ENCODE results near the gene GPC4.

Gene GPC4

DNA sequence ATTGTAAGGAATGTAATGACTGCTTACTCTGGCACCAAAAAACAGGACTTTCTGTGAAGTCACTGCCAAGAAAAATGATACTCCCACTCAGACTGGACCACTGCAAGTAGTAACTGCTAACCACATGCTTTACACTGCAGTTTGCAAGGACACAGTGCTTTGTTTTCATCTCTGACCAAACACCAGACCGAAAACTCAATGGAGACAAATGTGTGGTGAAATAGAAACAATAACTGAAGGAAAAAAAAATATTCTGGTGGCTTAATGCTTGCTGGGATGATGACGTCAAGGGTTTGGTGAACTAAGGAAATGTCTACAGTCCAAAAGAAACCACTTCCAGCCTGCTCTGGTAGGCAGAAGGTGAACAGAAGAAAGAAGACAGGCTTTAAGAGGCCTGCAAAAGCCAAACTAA, 13.2 kb downstream of the GPC4 start:
- TF ChIP-seq ZBTB7A (IDR thresholded peaks at IDR 0.05; ENCODE audit: low read depth), result no peak
- TF ChIP-seq USF1 (IDR thresholded peaks at IDR 0.05), result no peak
- TF ChIP-seq YY1 (IDR thresholded peaks at IDR 0.05; ENCODE audit: low read depth), result no peak
- no peak for TF ChIP-seq EGR1 (IDR thresholded peaks at IDR 0.05)
- no peak for TF ChIP-seq NFIC (IDR thresholded peaks at IDR 0.05)
- no peak for TF ChIP-seq CREB1 (IDR thresholded peaks at IDR 0.05; ENCODE audit: low read depth)
- TF ChIP-seq TAF1 (IDR thresholded peaks at IDR 0.05; ENCODE audit: low read depth), result no peak
- TF ChIP-seq FOXM1 (IDR thresholded peaks at IDR 0.05; ENCODE audit: borderline replicate concordance, low read depth), result no peak
- TF ChIP-seq REST (IDR thresholded peaks at IDR 0.05; ENCODE audit: low read depth), result no peak
- TF ChIP-seq CEBPB (IDR thresholded peaks at IDR 0.05), result no peak
- no peak for TF ChIP-seq EP300 (IDR thresholded peaks at IDR 0.05; ENCODE audit: borderline replicate concordance)
- TF ChIP-seq TEAD4 (IDR thresholded peaks at IDR 0.05), result no peak
- TF ChIP-seq MAX (IDR thresholded peaks at IDR 0.05), result no peak
- TF ChIP-seq TCF12 (IDR thresholded peaks at IDR 0.05; ENCODE audit: low read depth), result no peak
- no peak for TF ChIP-seq RAD21 (IDR thresholded peaks at IDR 0.05; ENCODE audit: low read depth)

DNA sequence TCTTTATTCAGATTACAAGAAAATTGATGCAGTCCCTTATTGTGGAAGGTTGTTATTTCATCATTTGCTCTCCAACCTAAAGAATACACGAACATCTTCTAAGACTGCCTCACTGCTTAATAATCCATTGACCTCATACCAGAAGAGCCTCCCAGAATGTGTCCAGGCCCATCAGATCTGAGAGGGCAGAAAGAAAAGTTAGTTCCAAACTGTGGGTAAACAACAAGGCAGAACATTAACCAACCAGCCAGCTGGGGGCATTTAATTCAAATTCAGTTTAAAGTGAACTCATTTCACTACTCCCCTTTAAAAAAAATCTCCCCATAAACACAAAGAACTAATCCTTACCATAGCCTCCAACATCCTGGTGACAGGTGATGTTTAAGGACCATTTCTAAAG, 13.8 kb downstream of the GPC4 start:
- TF ChIP-seq MAX (IDR thresholded peaks at IDR 0.05) (no peak), CREB1 (IDR thresholded peaks at IDR 0.05; ENCODE audit: low read depth) (no peak), ZBTB7A (IDR thresholded peaks at IDR 0.05; ENCODE audit: low read depth) (no peak), CEBPB (IDR thresholded peaks at IDR 0.05) (no peak), TEAD4 (IDR thresholded peaks at IDR 0.05) (no peak), FOXM1 (IDR thresholded peaks at IDR 0.05; ENCODE audit: borderline replicate concordance, low read depth) (no peak), RAD21 (IDR thresholded peaks at IDR 0.05; ENCODE audit: low read depth) (no peak), TAF1 (IDR thresholded peaks at IDR 0.05; ENCODE audit: low read depth) (no peak), REST (IDR thresholded peaks at IDR 0.05; ENCODE audit: low read depth) (no peak), EP300 (IDR thresholded peaks at IDR 0.05; ENCODE audit: borderline replicate concordance) (no peak), USF1 (IDR thresholded peaks at IDR 0.05) (no peak), NFIC (IDR thresholded peaks at IDR 0.05) (no peak), YY1 (IDR thresholded peaks at IDR 0.05; ENCODE audit: low read depth) (no peak), EGR1 (IDR thresholded peaks at IDR 0.05) (no peak), TCF12 (IDR thresholded peaks at IDR 0.05; ENCODE audit: low read depth) (no peak)

DNA sequence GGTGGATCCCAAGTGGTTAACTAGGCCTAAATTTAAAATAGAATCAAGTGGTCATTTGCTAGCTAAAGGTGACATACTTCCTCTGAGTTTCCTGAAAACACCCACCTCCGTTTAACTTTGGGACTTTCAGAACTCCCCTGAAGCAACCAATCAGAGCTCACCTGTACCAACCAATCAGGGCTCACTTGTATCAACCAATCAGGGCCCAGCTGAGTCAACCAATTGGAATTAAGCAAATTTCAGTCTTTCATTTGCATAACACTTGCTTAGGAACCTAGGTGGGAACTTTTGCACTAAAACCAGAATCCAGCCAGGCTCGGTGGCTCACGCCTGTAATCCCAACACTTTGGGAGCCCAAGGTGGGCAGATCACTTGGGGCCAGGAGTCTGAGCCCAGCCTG, 15.9 kb downstream of the GPC4 start:
- no peak for TF ChIP-seq MAX (IDR thresholded peaks at IDR 0.05)
- TF ChIP-seq TCF12 (IDR thresholded peaks at IDR 0.05; ENCODE audit: low read depth), result no peak
- no peak for TF ChIP-seq EP300 (IDR thresholded peaks at IDR 0.05; ENCODE audit: borderline replicate concordance)
- TF ChIP-seq RAD21 (IDR thresholded peaks at IDR 0.05; ENCODE audit: low read depth), result no peak
- no peak for TF ChIP-seq EGR1 (IDR thresholded peaks at IDR 0.05)

GRCh38 chrX:133394765-133395164, 20.5 kb downstream of the GPC4 start:
- TF ChIP-seq MAX (IDR thresholded peaks at IDR 0.05) (no peak), EGR1 (IDR thresholded peaks at IDR 0.05) (no peak)

DNA sequence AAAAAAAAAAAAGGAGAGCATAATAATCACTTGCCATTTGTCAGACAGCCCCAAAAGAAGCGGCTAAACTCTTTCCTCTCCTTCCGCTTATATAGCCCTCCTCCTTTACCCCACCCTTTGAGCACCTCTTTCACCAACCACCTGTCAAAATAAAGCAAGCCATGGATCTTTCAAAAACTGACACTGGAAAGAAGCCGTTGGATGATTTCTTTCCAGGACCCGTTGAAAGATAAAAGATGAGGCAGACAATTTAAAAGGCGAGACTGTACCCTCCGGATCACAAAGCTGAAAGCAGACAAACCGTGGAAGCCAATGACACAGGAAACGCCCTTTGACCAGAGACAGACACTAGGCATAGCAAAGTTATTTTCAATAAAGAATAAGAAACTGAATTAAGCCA, 22.6 kb downstream of the GPC4 start:
- TF ChIP-seq ZBTB7A (IDR thresholded peaks at IDR 0.05; ENCODE audit: low read depth) (no peak), YY1 (IDR thresholded peaks at IDR 0.05; ENCODE audit: low read depth) (no peak), USF1 (IDR thresholded peaks at IDR 0.05) (no peak)

DNA sequence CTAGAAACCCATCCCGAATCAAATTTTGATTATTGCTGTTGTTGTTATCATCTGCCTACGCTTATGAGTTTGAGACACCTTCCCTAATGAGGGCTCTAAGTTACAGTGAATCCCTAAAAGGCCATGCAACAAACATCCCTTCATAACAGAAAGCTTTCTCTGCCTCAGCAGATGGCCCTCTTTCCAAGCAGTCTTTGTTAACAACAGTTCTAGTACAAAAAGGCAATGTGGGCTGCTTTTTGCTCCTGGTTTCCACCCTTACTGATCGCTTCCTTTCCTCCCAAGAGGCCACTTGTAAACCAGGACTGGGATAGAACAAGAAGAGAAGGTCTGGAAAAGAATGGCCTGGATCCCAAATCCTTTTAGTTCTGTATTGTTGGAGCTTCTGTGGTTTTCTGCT, 24.2 kb downstream of the GPC4 start:
- TF ChIP-seq EGR1 (IDR thresholded peaks at IDR 0.05) (no peak), MAX (IDR thresholded peaks at IDR 0.05) (no peak), CREB1 (IDR thresholded peaks at IDR 0.05; ENCODE audit: low read depth) (no peak), TEAD4 (IDR thresholded peaks at IDR 0.05) (no peak)

Data from Ishikawa (cell line).